K562 (cell line): ENCODE measurements around the gene COL7A1. TPM values are rescaled to one million over a fixed set of nuclear protein-coding genes. Genes with fewer than 3 reads are reported as not detected.

ENCODE experiments used
- C11orf30 ChIP-seq: fragments of 450-650 bp; IDR thresholded peaks from 2 replicates; pipeline ENCODE4 v1.6.1; 2016; ENCODE audit warnings: low read depth, mild to moderate bottlenecking
- CCNT2 ChIP-seq: IDR thresholded peaks from 2 replicates; pipeline ENCODE4 v1.6.1; 2011; ENCODE audit warnings: borderline replicate concordance, low read depth, mild to moderate bottlenecking, moderate library complexity, mixed read lengths, low read length; ENCODE audit not compliant: insufficient read length; ENCODE audit errors: extremely low read depth
- COPS2 ChIP-seq: fragments of 450-650 bp; conservative IDR thresholded peaks from 2 replicates; pipeline ENCODE4 v1.6.1; 2016; ENCODE audit warnings: mild to moderate bottlenecking, moderate library complexity
- CREB3 ChIP-seq: fragments of 450-650 bp; conservative IDR thresholded peaks from 2 replicates; pipeline ENCODE4 v1.6.1; 2016; ENCODE audit warnings: missing genetic modification characterization, low read depth, mild to moderate bottlenecking, missing compliant biosample characterization, moderate library complexity
- DNMT1 ChIP-seq: fragments of 450-650 bp; IDR thresholded peaks from 2 replicates; pipeline ENCODE4 v1.6.1; 2016; ENCODE audit warnings: antibody characterized with exemption, mild to moderate bottlenecking
- GABPA ChIP-seq: fragments of 200-800 bp; sonication (Bioruptor generic); conservative IDR thresholded peaks from 2 replicates; pipeline ENCODE4 v1.6.1; 2016; ENCODE audit warnings: low read depth, missing genetic modification characterization, missing compliant biosample characterization
- GABPB1 ChIP-seq: sonication (generic); formaldehyde crosslinking; IDR thresholded peaks from 2 replicates; pipeline ENCODE4 v1.8.0; 2022; ENCODE audit warnings: mild to moderate bottlenecking, missing genetic modification reagents
- HCFC1 ChIP-seq: IDR thresholded peaks from 2 replicates; pipeline ENCODE4 v1.6.1; 2012; ENCODE audit warnings: low read depth, low read length, improper control_type of control experiment
- LCOR ChIP-seq: sonication (generic); formaldehyde crosslinking; IDR thresholded peaks from 2 replicates; pipeline ENCODE4 v1.8.0; 2022; ENCODE audit warnings: mild to moderate bottlenecking, missing genetic modification reagents
- NFATC3 ChIP-seq: fragments of 450-650 bp; IDR thresholded peaks from 2 replicates; pipeline ENCODE4 v1.6.1; 2017; ENCODE audit warnings: mild to moderate bottlenecking
- PPARD ChIP-seq: fragments of 250-450 bp; sonication (Bioruptor Pico); IDR thresholded peaks from 2 replicates; pipeline ENCODE4 v1.8.0; 2022; ENCODE audit warnings: inconsistent platforms, mild to moderate bottlenecking, moderate library complexity
- PRMT5 ChIP-seq: sonication (generic); formaldehyde crosslinking; IDR thresholded peaks from 2 replicates; pipeline ENCODE4 v1.5.0; 2020; ENCODE audit warnings: missing genetic modification reagents
- PRPF4 ChIP-seq: fragments of 200-400 bp; formaldehyde crosslinking; IDR thresholded peaks from one replicate; pipeline ENCODE4 v1.6.1; 2017; ENCODE audit warnings: low read length, low read depth, mild to moderate bottlenecking; ENCODE audit not compliant: insufficient read depth, poor library complexity, severe bottlenecking
- RBM34 ChIP-seq: fragments of 200-400 bp; formaldehyde crosslinking; IDR thresholded peaks from 2 replicates; pipeline ENCODE4 v1.6.1; 2018; ENCODE audit warnings: low read length, borderline replicate concordance; ENCODE audit not compliant: insufficient read depth
- USF2 ChIP-seq: sonication (generic); formaldehyde crosslinking; IDR thresholded peaks from 2 replicates; pipeline ENCODE4 v1.5.0; 2020; ENCODE audit warnings: missing genetic modification reagents
- ZBTB5 ChIP-seq: fragments of 450-650 bp; IDR thresholded peaks from 2 replicates; pipeline ENCODE4 v1.6.1; 2017; ENCODE audit warnings: antibody characterized with exemption
- ZNF592 ChIP-seq: fragments of 450-650 bp; IDR thresholded peaks from 2 replicates; pipeline ENCODE4 v1.6.1; 2017; ENCODE audit warnings: antibody characterized with exemption, mild to moderate bottlenecking
- ZNF668 ChIP-seq: fragments of 250-450 bp; sonication (Bioruptor Pico); IDR thresholded peaks from 2 replicates; pipeline ENCODE4 v1.8.0; 2022; ENCODE audit warnings: mild to moderate bottlenecking, inconsistent platforms
- ZNF696 ChIP-seq: fragments of 250-450 bp; sonication (Bioruptor Pico); conservative IDR thresholded peaks from 2 replicates; pipeline ENCODE4 v1.4.0; 2020; ENCODE audit warnings: mild to moderate bottlenecking, moderate library complexity
- ZSCAN29 ChIP-seq: fragments of 450-650 bp; IDR thresholded peaks from 2 replicates; pipeline ENCODE4 v1.6.1; 2017
- polyA plus RNA-seq, 8 experiments: library from polyadenylated mRNA; depleted of rRNA in 4 of 8; stranded (reverse) in 5 of 8; unstranded in 3 of 8; fragments of >200 nt; fragmentation: Nextera tagmentation in 2 of 8; fragmentation: Illumina TruSeq in 1 of 8; extraction: Ambion mirVana in 2 of 8; extraction: Trizol in 1 of 8; gene quantifications; 2 replicates each; pipeline versions ENCODE4 v1.2.1 to v1.2.3, GENCODE V29; 2011 to 2014; ENCODE audit warnings: inconsistent platforms in 1 of 8, missing spikeins in 1 of 8
- total RNA-seq, 7 experiments: library from RNA; depleted of rRNA in 6 of 7; stranded (reverse); fragments of >200 nt in 6 of 7; fragmentation: Illumina TruSeq in 2 of 7; extraction: Trizol in 2 of 7; gene quantifications; 2 replicates each; pipeline versions ENCODE4 v1.2.1 to v1.2.3, GENCODE V29; 2011 to 2021; ENCODE audit warnings: low replicate concordance in 1 of 7

COL7A1 gene
- total and polyA plus RNA-seq, 9 of the 15 experiments (the other 6 are each of a cell fraction or from before 2014, with no cell fraction given) = 0.09 to 0.66 (median 0.35) TPM; not detected in 3

DNA sequence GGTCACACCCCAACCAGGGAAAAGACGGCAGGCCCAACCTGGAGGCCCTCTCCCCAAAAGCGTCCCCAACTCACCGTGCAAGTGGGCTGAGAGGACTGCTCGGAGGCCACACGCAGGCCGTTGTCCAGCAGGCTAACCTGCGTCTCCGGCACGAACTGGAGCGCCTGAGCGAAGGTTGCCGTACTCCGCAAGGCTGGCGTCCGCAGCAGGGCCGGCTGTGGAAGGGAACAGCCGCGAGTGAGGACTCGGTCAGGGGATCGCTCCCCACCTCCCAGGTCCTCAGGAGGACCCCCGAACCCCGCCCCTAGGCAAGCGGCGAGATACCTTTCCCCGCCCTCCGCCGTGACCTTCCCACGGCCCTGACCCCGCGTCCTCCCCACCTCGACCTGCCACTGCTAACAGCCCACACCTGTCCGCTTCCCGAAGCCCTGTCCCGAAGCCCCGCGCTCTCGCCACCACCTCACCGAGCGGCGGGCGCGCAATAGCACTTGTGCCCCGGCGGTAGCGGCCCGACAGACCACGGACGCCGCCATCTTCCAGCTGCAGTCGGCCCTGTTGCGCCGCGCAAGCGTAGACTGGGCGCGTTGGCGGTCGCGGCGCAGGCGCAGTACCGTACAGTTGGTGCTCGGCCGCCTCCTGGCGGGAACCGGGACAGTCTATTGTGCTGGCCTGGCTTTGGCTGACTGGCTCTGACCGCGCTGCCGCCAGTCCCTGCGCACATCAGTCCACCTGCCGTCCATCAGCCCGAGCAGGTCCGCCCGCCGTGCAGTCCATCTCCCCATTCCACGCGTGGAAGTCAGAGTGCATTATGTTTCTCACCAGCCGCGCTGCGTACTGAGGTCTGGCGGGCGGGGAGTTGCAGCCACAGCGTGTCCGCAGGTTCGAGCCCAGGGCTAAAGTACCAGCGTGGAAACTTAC, 14.2 kb upstream of the COL7A1 start, which contains the start of gene UQCRC1 (continued):
- TF ChIP-seq ZBTB5 (no peak), ZNF668 (no peak), PRPF4 (no peak), HCFC1 (peak; percentile 70), ZNF696 (CRISPR knock-in tag) (no peak), RBM34 (no peak), USF2 (no peak), GABPB1 (CRISPR knock-in tag) (peak; percentile 84), CREB3 (no peak), LCOR (peak; percentile 83), C11orf30 (peak; percentile 92), COPS2 (no peak), NFATC3 (no peak), CCNT2 (no peak), DNMT1 (no peak), PRMT5 (CRISPR knock-in tag) (no peak), ZNF592 (no peak), PPARD (no peak), GABPA (no peak), ZSCAN29 (no peak)
